ENCODE measurements around the gene ABCC4.

- TF ChIP-seq CTCF (conservative IDR thresholded peaks at IDR 0.05) (no peak), EZH2 (IDR thresholded peaks at IDR 0.05; ENCODE audit: low read depth) (no peak)
Measured at GRCh38 chr13:95154413-95154886, 146.8 kb downstream of the ABCC4 start.

Measured in PC-9 (cell line).